Breast epithelium (tissue), 3 donors: ENCODE data around the gene ADCY7.

Experiments used
- CTCF ChIP-seq, 3 donors: fragments of 450-650 bp; IDR thresholded peaks; one replicate each; pipeline ENCODE4 v1.5.1; 2016 to 2017; ENCODE audit warnings: antibody characterized with exemption in 3 of 3, mild to moderate bottlenecking in 3 of 3, moderate library complexity in 3 of 3
- POLR2A ChIP-seq: fragments of 450-650 bp; IDR thresholded peaks from one replicate; pipeline ENCODE4 v1.6.1; 2016; ENCODE audit warnings: antibody characterized with exemption, mild to moderate bottlenecking, moderate library complexity
- POLR2AphosphoS5 ChIP-seq, 3 donors: sonication (generic); formaldehyde crosslinking; IDR thresholded peaks; one replicate each; pipeline ENCODE4 v1.6.1; 2017; ENCODE audit warnings: antibody characterized with exemption in 3 of 3

GRCh38 chr16:50286681-50287080, 20.3 kb downstream of the ADCY7 start:
- TF ChIP-seq CTCF (IDR thresholded peaks at IDR 0.05), result no peak
- TF ChIP-seq POLR2AphosphoS5 (IDR thresholded peaks at IDR 0.05), result no peak
- no peak for TF ChIP-seq POLR2A
